GM23338 (cell line): ENCODE results near the gene PRMT3. TPM values are rescaled to one million over a fixed set of nuclear protein-coding genes. Genes with fewer than 3 reads are reported as not detected.

ENCODE experiments used
- ATAC-seq: fragments of 200-7000 bp; cut with Tn5 transposase; 3 replicates; pipeline ENCODE4 v1.9.1; 2020
- DNase-seq: peaks from one replicate; pipeline ENCODE4 v3.0.0-alpha.2; 2015; ENCODE audit warnings: low spot score
- H2AFZ ChIP-seq: fragments of 200-600 bp; sonication (generic); 2 replicates; pipeline ENCODE4 v1.8.0; 2016; ENCODE audit warnings: antibody characterized with exemption, mild to moderate bottlenecking, moderate library complexity
- H3F3A ChIP-seq: fragments of 200-600 bp; sonication (generic); replicated peaks from 2 replicates; pipeline ENCODE4 v1.8.0; 2017; ENCODE audit warnings: antibody characterized with exemption, mixed run types, low read depth
- H3K27ac ChIP-seq: fragments of 200-600 bp; sonication (generic); 2 replicates; pipeline ENCODE4 v1.6.1; 2016; ENCODE audit warnings: low read depth
- H3K27me3 ChIP-seq: fragments of 200-600 bp; sonication (generic); 2 replicates; pipeline ENCODE4 v1.8.0; 2016; ENCODE audit warnings: mild to moderate bottlenecking, mixed run types, moderate library complexity; ENCODE audit not compliant: insufficient read depth
- H3K36me3 ChIP-seq: fragments of 200-600 bp; sonication (generic); 2 replicates; pipeline ENCODE4 v1.8.0; 2016; ENCODE audit warnings: mild to moderate bottlenecking; ENCODE audit not compliant: insufficient read depth
- H3K4me1 ChIP-seq: fragments of 200-600 bp; sonication (generic); 2 replicates; pipeline ENCODE4 v1.8.0; 2016; ENCODE audit warnings: mild to moderate bottlenecking, moderate library complexity; ENCODE audit not compliant: insufficient read depth
- H3K4me2 ChIP-seq: fragments of 200-600 bp; sonication (generic); 2 replicates; pipeline ENCODE4 v1.7.1; 2017; ENCODE audit warnings: mixed run types
- H3K4me3 ChIP-seq: fragments of 200-600 bp; sonication (generic); 2 replicates; pipeline ENCODE4 v1.6.1; 2016; ENCODE audit warnings: mixed run types
- H3K79me2 ChIP-seq: fragments of 200-600 bp; sonication (generic); replicated peaks from 2 replicates; pipeline ENCODE4 v1.8.0; 2017; ENCODE audit warnings: mild to moderate bottlenecking; ENCODE audit not compliant: insufficient read depth
- H3K9me2 ChIP-seq: fragments of 200-600 bp; sonication (generic); 2 replicates; pipeline ENCODE4 v1.8.0; 2017; ENCODE audit not compliant: insufficient read depth
- H4K20me1 ChIP-seq: fragments of 200-600 bp; sonication (generic); replicated peaks from 2 replicates; pipeline ENCODE4 v1.8.0; 2017; ENCODE audit warnings: mild to moderate bottlenecking; ENCODE audit not compliant: insufficient read depth
- H3K27ac Mint-ChIP-seq: 2 replicates; pipeline ENCODE4 v1.8.0; 2020; ENCODE audit warnings: inconsistent platforms, mild to moderate bottlenecking, moderate library complexity, mixed read lengths
- H3K27me3 Mint-ChIP-seq: 3 replicates; pipeline ENCODE4 v1.8.0; 2022; ENCODE audit warnings: low read depth, mild to moderate bottlenecking, moderate library complexity, mixed read lengths, inconsistent platforms; ENCODE audit not compliant: insufficient read depth, poor library complexity
- H3K36me3 Mint-ChIP-seq: 3 replicates; pipeline ENCODE4 v1.8.0; 2021; ENCODE audit warnings: low read depth, mild to moderate bottlenecking, inconsistent platforms, moderate library complexity, mixed read lengths
- H3K4me1 Mint-ChIP-seq: 3 replicates; pipeline ENCODE4 v1.8.0; 2020; ENCODE audit warnings: mild to moderate bottlenecking, inconsistent platforms, mixed read lengths
- H3K4me3 Mint-ChIP-seq: 3 replicates; pipeline ENCODE4 v1.8.0; 2021; ENCODE audit warnings: moderate library complexity, mild to moderate bottlenecking, inconsistent platforms, mixed read lengths
- H3K9me3 Mint-ChIP-seq: 3 replicates; pipeline ENCODE4 v1.8.0; 2020; ENCODE audit warnings: moderate library complexity, mild to moderate bottlenecking, inconsistent platforms, mixed read lengths
- CREB1 ChIP-seq: fragments of 250-450 bp; sonication (Bioruptor Pico); IDR thresholded peaks from 2 replicates; pipeline ENCODE4 v1.5.0; 2020; ENCODE audit warnings: low read depth, mild to moderate bottlenecking, moderate library complexity
- CTCF ChIP-seq, 2 experiments: fragments of 200-600 bp in 1 of 2; sonication (generic) in 1 of 2; conservative IDR thresholded peaks; 2 replicates each; pipeline versions ENCODE4 v1.5.1 to v1.6.1; 2016 to 2017; ENCODE audit warnings: antibody characterized with exemption in 2 of 2, low read depth in 2 of 2, mild to moderate bottlenecking in 2 of 2, moderate library complexity in 1 of 2
- EZH2 ChIP-seq: fragments of 200-600 bp; sonication (generic); IDR thresholded peaks from one replicate; pipeline ENCODE4 v1.8.0; 2017; ENCODE audit warnings: antibody characterized with exemption, mild to moderate bottlenecking, low read depth; ENCODE audit not compliant: unreplicated experiment
- EZH2phosphoT487 ChIP-seq: fragments of 200-600 bp; sonication (generic); IDR thresholded peaks from one replicate; pipeline ENCODE4 v1.8.1; 2018; ENCODE audit warnings: antibody characterized with exemption; ENCODE audit not compliant: unreplicated experiment
- NANOG ChIP-seq: IDR thresholded peaks from 2 replicates; pipeline ENCODE4 v1.6.1; 2016; ENCODE audit warnings: antibody characterized with exemption, borderline replicate concordance
- POLR2AphosphoS5 ChIP-seq: IDR thresholded peaks from 2 replicates; pipeline ENCODE4 v1.6.1; 2016; ENCODE audit warnings: antibody characterized with exemption, low read depth
- REST ChIP-seq: IDR thresholded peaks from one replicate; pipeline ENCODE4 v1.6.1; 2018; ENCODE audit warnings: antibody characterized with exemption; ENCODE audit not compliant: unreplicated experiment
- STAT1 ChIP-seq: IDR thresholded peaks from one replicate; pipeline ENCODE4 v1.6.1; 2016; ENCODE audit warnings: antibody characterized with exemption; ENCODE audit not compliant: unreplicated experiment
- ZNF114 ChIP-seq: fragments of 250-450 bp; sonication (Bioruptor Pico); IDR thresholded peaks from 2 replicates; pipeline ENCODE4 v1.5.0; 2020; ENCODE audit warnings: mild to moderate bottlenecking, moderate library complexity
- ZNF331 ChIP-seq: fragments of 250-450 bp; sonication (Bioruptor Pico); IDR thresholded peaks from 2 replicates; pipeline ENCODE4 v1.5.0; 2020; ENCODE audit warnings: low read depth, mild to moderate bottlenecking, moderate library complexity
- ZNF462 ChIP-seq: fragments of 250-450 bp; sonication (Bioruptor Pico); IDR thresholded peaks from 2 replicates; pipeline ENCODE4 v1.5.0; 2020; ENCODE audit warnings: mild to moderate bottlenecking, moderate library complexity
- polyA plus RNA-seq: library from polyadenylated mRNA; unstranded; fragments of >200 nt; fragmentation: Nextera tagmentation; extraction: Ambion mirVana; gene quantifications from 2 replicates; pipeline ENCODE4 v1.2.1, GENCODE V29; 2016
- total RNA-seq: library from RNA; depleted of rRNA; stranded (reverse); fragments of >200 nt; shearing (Covaris generic); gene quantifications from 2 replicates; pipeline ENCODE4 v1.2.3, GENCODE V29; 2014

The PRMT3 gene
- total and polyA plus RNA-seq, 2 experiments from 2014 or later: 19.0 to 35.0 TPM

- Histone ChIP-seq H3K27me3 (no peaks in the 10 kb centered on the region), H3K79me2 (no peaks in the 10 kb centered on the region), H2AFZ (no peak overlapping the region), H3K36me3 (no peaks in the 10 kb centered on the region), H4K20me1 (peaks cover 5% of the 10 kb centered on the region; the same call in 1 of the 2 replicates), H3K4me3 (no peak overlapping the region), H3K9me2 (no peaks in the 10 kb centered on the region), H3K4me2 (no peak overlapping the region), H3K27ac (no peak overlapping the region), H3K4me1 (no peaks in the 10 kb centered on the region), H3F3A (no peaks in the 10 kb centered on the region)
- no peak for TF ChIP-seq CREB1 (CRISPR knock-in tag)
- TF ChIP-seq REST: no peak
- no peak for TF ChIP-seq ZNF114
- TF ChIP-seq STAT1: no peak
- no peak for TF ChIP-seq POLR2AphosphoS5
- no peak for TF ChIP-seq NANOG
- TF ChIP-seq CTCF (conservative IDR thresholded peaks at IDR 0.05; ENCODE audit: low read depth in 2 of 2): no peak
- TF ChIP-seq EZH2phosphoT487: no peak
- TF ChIP-seq ZNF331: no peak
- H3K27me3 Mint-ChIP-seq: peaks cover 2% of the 10 kb centered on the region
- no peak overlapping the region for H3K4me3 Mint-ChIP-seq
- H3K4me1 Mint-ChIP-seq: no peaks in the 10 kb centered on the region
- no peaks in the 10 kb centered on the region for H3K9me3 Mint-ChIP-seq
- peaks cover 12% of the 10 kb centered on the region for H3K36me3 Mint-ChIP-seq
- no peak overlapping the region for H3K27ac Mint-ChIP-seq
- DNase-seq (no peak), ATAC-seq (no peak)
These were observed 30.3 kb downstream of the PRMT3 start for GRCh38 chr11:20417771-20418170.

- H3K4me2 ChIP-seq: no peak overlapping the region
- H3K9me3 Mint-ChIP-seq: no peaks in the 10 kb centered on the region
- H3K4me1 ChIP-seq: no peaks in the 10 kb centered on the region
- no peaks in the 10 kb centered on the region for H3K27me3 ChIP-seq
- H2AFZ ChIP-seq: no peak overlapping the region
- DNase-seq (no peak), ATAC-seq (no peak)
- H3K9me2 ChIP-seq: no peaks in the 10 kb centered on the region
- no peaks in the 10 kb centered on the region for H3K4me1 Mint-ChIP-seq
- no peak overlapping the region for H3K4me3 Mint-ChIP-seq
- H3K36me3 Mint-ChIP-seq: peaks cover 20% of the 10 kb centered on the region
- no peak overlapping the region for H3K4me3 ChIP-seq
- no peak overlapping the region for H3K27ac Mint-ChIP-seq
- H3K27me3 Mint-ChIP-seq: no peaks in the 10 kb centered on the region
- no peaks in the 10 kb centered on the region for H3K36me3 ChIP-seq
- no peaks in the 10 kb centered on the region for H3K79me2 ChIP-seq
- H3K27ac ChIP-seq: no peak overlapping the region
- H4K20me1 ChIP-seq: 0 out of 2 replicates have a peak, but pooled peaks cover 5% of the 10 kb centered on the region
- H3F3A ChIP-seq: no peaks in the 10 kb centered on the region
- TF ChIP-seq ZNF331 (no peak), ZNF462 (CRISPR knock-in tag) (no peak), EZH2 (no peak), NANOG (no peak)
These were observed 34.4 kb downstream of the PRMT3 start for GRCh38 chr11:20421946-20422345.
